Fibroblast of lung (primary cell): ENCODE results near the gene CACYBP.

Source experiments
- CTCF ChIP-seq, 2 donors: IDR thresholded peaks in 1 of 2; conservative IDR thresholded peaks in 1 of 2; 1 replicate in 1 of 2; 2 replicates in 1 of 2; pipeline ENCODE4 v1.5.1; 2011 to 2012; ENCODE audit warnings: low read length in 2 of 2, control low read depth in 1 of 2, inconsistent platforms in 1 of 2, low read depth in 1 of 2, mild to moderate bottlenecking in 1 of 2
- EZH2 ChIP-seq: IDR thresholded peaks from 2 replicates; pipeline ENCODE4 v1.5.1; 2012; ENCODE audit warnings: low read length, control low read depth, mild to moderate bottlenecking; ENCODE audit errors: missing control alignments

- TF ChIP-seq CTCF (conservative IDR thresholded peaks at IDR 0.05 in 1 of 2, IDR thresholded peaks at IDR 0.05 in 1 of 2; ENCODE audit: low read depth in 1 of 2, low read length in 2 of 2) (no peak), EZH2 (no peak)
These were observed 45.8 kb downstream of the CACYBP start for GRCh38 chr1:175045519-175045918.
